NCI-H2107 treated with DMSO at 0.1 percent for 48 hours (cell line): ENCODE measurements around the gene CCL15.
A peak's percentile ranks its signal among the peaks of the same experiment; 100 is the strongest.
"Not testable (repeated sequence)": the region's sequence is repeated elsewhere in the genome, so short reads cannot be mapped to it uniquely, and the experiment has no call there.

ENCODE experiments used
- DNase-seq: peaks from one replicate; lab custom pipeline; 2025; ENCODE audit not compliant: unreplicated experiment; lab: John Stamatoyannopoulos, UW

CCL15 gene

DNA sequence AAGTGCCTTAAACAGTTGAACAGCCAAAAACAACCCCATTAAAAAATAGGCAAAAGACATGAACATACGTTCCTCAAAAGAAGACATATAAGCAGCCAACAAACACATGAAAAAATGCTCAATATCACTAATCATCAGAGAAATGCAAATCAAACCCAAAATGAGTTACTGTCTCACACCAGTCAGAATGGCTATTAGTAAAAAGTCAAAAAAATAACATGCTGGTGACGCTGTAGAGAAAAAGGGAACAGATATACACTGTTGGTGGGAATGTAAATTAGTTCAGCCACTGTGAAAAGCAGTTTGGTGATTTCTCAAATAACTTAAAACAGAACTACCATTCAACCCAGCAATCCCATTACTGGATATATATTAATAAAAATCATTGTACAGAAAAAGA, 6.0 kb downstream of the CCL15 start:
- not testable (repeated sequence) for DNase-seq

DNA sequence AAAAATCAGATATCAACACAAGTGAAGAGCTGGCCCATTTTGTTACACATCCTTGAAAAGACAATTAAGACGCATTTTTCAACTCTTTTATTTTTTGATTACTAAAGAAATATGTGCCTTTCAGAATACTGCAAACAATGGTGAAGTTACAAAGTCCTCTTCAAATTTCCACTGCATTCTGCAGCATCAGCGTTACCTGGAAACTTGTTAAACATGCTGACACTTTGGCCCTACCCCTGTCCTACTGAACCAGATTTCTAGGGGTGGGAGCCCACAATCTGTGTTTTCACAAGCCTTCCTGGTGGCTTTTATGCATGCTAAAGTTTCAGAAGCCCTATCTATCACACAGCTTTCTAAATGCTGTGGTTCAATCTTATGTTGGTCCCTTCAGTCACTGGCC, 10.3 kb downstream of the CCL15 start:
- no peak for DNase-seq

DNA sequence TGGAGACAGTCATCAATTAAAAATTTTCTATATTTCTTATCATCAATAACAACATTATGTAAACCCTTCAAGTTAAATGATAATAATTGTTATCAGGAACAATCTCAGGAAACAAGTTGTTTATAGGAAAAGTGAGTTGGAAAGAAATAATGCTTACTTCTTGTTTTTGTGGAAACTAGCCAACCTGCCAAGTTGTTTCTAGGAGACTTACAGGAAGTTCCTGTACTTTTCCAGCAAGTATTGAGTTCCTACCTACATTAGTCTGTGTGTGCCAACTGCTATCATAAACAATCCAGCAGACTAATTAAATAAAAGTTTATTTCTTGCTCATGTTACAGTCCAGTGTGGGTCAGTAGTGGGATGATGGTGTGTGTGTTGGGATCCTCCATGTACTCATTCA, 13.2 kb downstream of the CCL15 start:
- no peak for DNase-seq

DNA sequence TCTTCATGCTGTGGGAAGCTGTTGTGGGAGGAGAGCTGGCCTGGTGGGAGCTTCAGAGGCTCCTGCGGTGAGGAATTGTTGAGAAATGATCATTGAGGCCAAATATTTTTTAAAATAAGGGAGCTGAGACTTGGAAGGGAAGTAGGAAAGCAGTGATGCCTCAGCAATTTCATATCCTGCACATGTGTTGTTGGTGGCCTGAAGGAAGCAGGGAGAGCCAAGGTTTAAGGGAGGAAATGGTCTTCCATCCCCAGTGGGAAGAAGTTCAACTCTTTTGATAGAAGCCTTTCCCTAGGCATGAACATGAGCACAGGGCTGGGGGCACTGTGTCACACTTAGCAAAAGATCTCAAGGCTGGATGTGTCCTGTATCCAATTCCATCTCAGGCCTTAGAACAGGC, 14.7 kb downstream of the CCL15 start, which contains the start of gene CCL14:
TSS of gene CCL14 (minus strand) at position 87 of the 400 bp plus-strand sequence. CDS start at position 7, 80 bp downstream.
- DNase-seq: no peak

GRCh38 chr17:35984140-35984539, 17.2 kb downstream of the CCL15 start:
- DNase-seq: no peak

DNA sequence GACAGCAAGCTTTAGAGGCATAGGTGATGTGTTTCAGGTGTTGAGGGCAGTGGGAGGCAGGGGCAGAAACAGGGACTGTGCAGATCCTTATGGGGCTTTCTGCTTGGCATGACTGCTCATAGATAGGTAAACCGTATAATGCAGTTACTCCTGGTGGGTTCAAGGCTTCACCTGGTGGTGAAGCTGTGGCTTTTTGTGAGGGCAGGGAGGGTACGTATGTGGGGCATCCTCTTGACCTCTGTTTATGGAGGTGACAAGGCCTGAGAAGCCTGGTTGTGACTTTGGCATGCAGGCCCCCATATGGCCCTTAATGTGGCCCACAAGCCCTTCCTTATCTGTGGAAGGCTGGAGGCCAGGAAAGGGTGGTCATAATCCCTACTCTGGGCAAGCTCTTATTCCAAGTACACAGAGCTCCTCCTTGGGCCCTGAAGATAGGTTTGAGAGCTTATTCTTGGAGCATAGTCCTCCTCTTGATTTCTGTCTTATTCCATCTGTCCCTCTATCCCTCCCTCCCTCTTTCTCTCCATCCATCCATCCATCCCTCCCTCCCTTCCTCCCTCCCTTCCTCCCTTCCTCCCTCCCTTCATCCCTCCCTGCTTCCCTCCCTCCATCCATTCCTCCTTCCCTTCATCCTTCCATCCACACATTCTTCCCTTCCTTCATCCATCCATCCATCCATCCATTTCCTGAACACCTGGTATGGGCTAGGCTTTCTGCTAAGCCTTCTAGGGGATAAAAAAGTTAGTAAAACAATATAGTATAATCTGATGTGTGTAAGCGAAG, 18.8 kb downstream of the CCL15 start:
- no peak for DNase-seq

DNA sequence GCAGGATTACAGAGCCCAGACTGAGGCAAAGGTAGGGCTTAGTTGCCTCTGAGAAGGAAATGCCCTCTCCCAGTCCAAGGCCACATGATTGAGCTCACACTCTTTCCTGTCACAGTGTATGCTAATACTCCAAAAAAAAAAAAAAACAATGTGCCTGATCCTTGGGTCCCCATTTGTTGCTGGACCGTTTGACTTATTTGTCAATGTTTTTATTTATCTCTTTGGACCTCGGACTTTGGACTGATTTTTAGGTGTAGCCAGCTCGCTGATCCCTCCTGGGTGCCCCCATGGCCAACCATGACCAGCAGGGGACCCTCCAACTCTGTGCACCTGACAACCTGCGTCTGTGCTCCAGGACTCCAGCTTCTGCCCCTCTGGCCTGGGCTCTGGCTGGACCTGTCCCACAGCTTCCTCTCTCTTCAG, 19.4 kb downstream of the CCL15 start:
- DNase-seq: no peak

- no peak for DNase-seq
Measured at GRCh38 chr17:35981246-35981645, 20.1 kb downstream of the CCL15 start, which contains the start of gene CCL16. Gene CCL16, minus strand, starts transcription at chr17:35981497. Its CDS starts 77 bp downstream, at chr17:35981420.

GRCh38 chr17:35978346-35978745, 23.0 kb downstream of the CCL15 start:
- no peak for DNase-seq

DNA sequence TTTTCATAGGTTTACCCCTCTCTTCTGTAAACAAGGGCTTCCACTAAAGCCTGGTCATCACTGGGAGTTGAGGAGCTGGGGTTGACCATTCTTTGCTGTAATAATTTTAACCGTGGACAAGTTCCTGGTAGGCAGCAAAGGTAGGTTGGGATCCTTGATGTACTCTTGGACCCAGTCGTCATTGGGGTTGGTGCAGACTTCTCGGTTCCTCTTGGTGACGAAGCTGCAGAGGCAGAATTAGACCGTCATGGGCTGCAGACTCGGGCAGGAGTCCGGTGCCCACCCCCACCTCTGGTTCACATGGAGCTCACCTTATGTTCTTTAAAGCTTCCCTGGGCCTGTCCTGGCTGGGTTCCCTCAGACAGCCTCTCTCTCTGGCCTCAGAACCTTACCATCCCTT, 23.8 kb downstream of the CCL15 start:
- no peak for DNase-seq

- no peak for DNase-seq
Measured at GRCh38 chr17:35973333-35974260, 27.8 kb downstream of the CCL15 start.

DNA sequence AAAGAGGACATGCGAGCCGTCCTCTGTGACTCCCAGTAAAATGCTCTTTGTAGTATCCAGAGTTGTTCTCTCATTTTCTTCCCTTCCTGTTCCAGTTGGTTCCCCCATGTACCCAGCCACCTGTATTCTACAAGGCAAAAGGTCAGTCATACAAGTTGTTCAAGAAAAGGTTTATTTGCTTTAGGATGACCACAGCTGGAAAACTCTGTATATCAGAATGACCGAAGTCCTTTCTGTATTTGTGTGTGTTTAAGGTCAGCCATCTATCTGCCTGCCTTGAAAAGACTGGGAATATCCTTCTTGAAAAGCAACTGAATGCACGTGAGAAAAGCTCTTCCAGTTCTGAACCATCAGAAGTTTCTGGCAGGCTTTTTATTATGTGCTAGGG, 28.4 kb downstream of the CCL15 start:
- no peak for DNase-seq

GRCh38 chr17:35972535-35972934, 28.8 kb downstream of the CCL15 start:
- DNase-seq: no peak

GRCh38 chr17:35972066-35972465, 29.3 kb downstream of the CCL15 start:
- DNase-seq: no peak

GRCh38 chr17:35969558-35970380, 31.6 kb downstream of the CCL15 start:
- DNase-seq: peak; percentile 83

GRCh38 chr17:35968520-35969054, 32.8 kb downstream of the CCL15 start:
- DNase-seq: no peak

DNA sequence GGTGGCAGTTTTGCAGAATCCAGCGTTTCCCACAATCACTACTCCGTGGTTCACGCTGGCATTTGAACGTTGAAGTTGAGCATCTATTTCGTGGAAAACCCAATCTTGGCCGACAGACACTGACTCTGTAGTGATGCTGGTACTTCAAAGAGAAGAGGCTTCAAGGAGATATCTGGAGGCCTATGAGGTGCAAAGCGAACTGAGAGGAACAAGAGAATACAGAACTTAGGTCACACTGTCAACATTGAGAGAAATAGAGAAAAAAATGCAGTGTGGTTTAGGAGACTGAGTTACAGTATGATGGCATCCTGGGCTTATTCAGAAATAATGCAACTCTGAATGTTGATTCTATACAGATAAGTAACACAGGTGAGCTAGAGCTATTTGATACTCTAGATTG, 36.1 kb downstream of the CCL15 start:
- DNase-seq: no peak

DNA sequence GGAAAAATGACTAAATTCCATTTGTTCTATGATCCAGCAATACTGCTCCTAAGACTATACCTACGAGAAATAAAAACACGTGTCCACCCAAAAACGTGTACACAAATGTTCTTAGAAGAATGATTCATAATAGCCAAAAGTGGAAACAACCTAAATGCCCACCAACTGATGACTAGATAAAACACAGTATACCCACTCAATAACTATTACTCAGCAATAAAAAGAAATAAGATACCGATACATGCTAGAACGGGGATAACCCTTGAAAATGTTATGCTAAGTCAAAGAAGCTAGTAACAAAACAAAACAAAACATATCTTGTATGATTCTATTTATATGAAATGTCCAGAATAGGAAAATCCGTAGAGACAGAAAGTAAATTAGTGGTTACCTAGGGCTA, 37.7 kb downstream of the CCL15 start:
- DNase-seq: no peak

DNA sequence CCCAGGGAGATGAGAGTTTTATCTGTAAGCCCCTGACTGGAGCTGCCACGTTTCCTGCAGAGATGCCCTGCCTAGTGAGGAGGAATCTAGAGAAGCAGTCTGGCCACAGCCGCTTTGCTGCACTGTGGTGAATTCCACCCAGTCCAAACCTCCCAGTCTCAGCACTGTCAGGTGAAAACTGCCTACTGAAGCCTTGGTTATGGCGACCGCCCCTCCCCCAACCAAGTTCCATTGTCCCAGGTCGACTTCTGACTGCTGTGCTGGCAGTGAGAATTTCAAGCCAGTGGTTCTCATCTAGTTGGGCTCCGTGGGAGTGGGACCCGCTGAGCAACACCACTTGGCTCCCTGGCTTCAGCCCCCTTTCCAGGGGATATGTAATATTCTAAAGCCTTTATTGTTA, 47.6 kb downstream of the CCL15 start:
- DNase-seq: no peak

DNA sequence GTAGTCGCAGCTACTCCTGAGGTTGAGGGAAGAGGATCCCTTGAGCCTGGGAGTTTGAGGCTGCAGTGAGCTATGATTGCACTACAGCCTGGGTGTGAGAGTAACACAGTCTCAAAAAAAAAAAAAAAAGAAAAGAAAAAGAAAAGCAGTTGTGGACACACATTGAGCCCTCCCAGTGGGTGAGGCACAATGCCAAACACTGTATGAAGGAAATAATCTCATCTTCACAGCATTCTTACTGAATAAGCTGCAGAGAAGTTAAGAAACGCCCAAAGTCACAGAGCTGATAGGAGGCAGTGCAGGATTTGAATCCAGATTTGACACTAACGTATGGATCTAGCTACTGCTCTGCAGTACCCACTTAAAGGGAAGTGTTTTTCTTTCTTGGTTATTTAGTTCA, 52.0 kb downstream of the CCL15 start:
- DNase-seq: no peak

GRCh38 chr17:35948092-35948491, 53.3 kb downstream of the CCL15 start:
- DNase-seq: no peak
